GM15510 (cell line): ENCODE results near the gene SLC30A2.

Experiments used
- POLR2A ChIP-seq: IDR thresholded peaks from 3 replicates; pipeline ENCODE4 v1.6.1; 2011; ENCODE audit warnings: borderline replicate concordance; ENCODE audit not compliant: insufficient read length; ENCODE audit errors: extremely low read depth

SLC30A2 gene

GRCh38 chr1:26045722-26046245 is at the start of gene SLC30A2:
Gene SLC30A2 (minus strand): TSS chr1:26046118. CDS start chr1:26045896, 222 bp downstream.
- TF ChIP-seq POLR2A, result no peak

GRCh38 chr1:26094677-26095383 is 48.9 kb upstream of the SLC30A2 start:
- no peak for TF ChIP-seq POLR2A

GRCh38 chr1:26094076-26094669 is 48.3 kb upstream of the SLC30A2 start:
- TF ChIP-seq POLR2A, result no peak

- TF ChIP-seq POLR2A, result no peak
These were observed 46.5 kb upstream of the SLC30A2 start for GRCh38 chr1:26092422-26092821.

GRCh38 chr1:26090893-26091292 is 45.0 kb upstream of the SLC30A2 start:
- no peak for TF ChIP-seq POLR2A

- no peak for TF ChIP-seq POLR2A
These were observed 43.2 kb upstream of the SLC30A2 start for GRCh38 chr1:26089125-26089524.

GRCh38 chr1:26084844-26085243 is 38.9 kb upstream of the SLC30A2 start:
- no peak for TF ChIP-seq POLR2A

- TF ChIP-seq POLR2A, result no peak
These were observed 38.2 kb upstream of the SLC30A2 start for GRCh38 chr1:26084091-26084561.

- no peak for TF ChIP-seq POLR2A
These were observed 37.3 kb upstream of the SLC30A2 start for GRCh38 chr1:26083208-26083607.

GRCh38 chr1:26082020-26082350 is 36.1 kb upstream of the SLC30A2 start:
- no peak for TF ChIP-seq POLR2A

- no peak for TF ChIP-seq POLR2A
These were observed 35.5 kb upstream of the SLC30A2 start for GRCh38 chr1:26081267-26082019.

- TF ChIP-seq POLR2A, result no peak
These were observed 34.3 kb upstream of the SLC30A2 start for GRCh38 chr1:26079960-26080814.

- TF ChIP-seq POLR2A, result no peak
These were observed 33.3 kb upstream of the SLC30A2 start for GRCh38 chr1:26079178-26079563.

GRCh38 chr1:26078286-26079177 is 32.6 kb upstream of the SLC30A2 start:
- TF ChIP-seq POLR2A, result no peak

GRCh38 chr1:26077524-26077923 is 31.6 kb upstream of the SLC30A2 start:
- TF ChIP-seq POLR2A, result no peak
